GM12865 (cell line): ENCODE measurements around the gene VKORC1L1.

Experiments used
- DNase-seq: peaks from one replicate; pipeline ENCODE4 v3.0.0; 2010; ENCODE audit warnings: low read depth
- H3K4me3 ChIP-seq: 2 replicates; pipeline ENCODE4 v1.5.1; 2011; ENCODE audit warnings: mild to moderate bottlenecking, low read depth, low read length, control low read depth
- TF ChIP-seq, protein P1 (sequence below): IDR thresholded peaks from 2 replicates; pipeline ENCODE4 v1.5.1; 2011; ENCODE audit warnings: low read length, control low read depth, low read depth, inconsistent platforms; ENCODE audit not compliant: insufficient read depth; ENCODE audit errors: missing control alignments

Gene VKORC1L1

GRCh38 chr7:65967361-65968155 is 94.7 kb downstream of the VKORC1L1 start:
- H3K4me3 ChIP-seq, result no peak overlapping the region
- no peak for DNase-seq
- TF ChIP-seq, protein P1, sequence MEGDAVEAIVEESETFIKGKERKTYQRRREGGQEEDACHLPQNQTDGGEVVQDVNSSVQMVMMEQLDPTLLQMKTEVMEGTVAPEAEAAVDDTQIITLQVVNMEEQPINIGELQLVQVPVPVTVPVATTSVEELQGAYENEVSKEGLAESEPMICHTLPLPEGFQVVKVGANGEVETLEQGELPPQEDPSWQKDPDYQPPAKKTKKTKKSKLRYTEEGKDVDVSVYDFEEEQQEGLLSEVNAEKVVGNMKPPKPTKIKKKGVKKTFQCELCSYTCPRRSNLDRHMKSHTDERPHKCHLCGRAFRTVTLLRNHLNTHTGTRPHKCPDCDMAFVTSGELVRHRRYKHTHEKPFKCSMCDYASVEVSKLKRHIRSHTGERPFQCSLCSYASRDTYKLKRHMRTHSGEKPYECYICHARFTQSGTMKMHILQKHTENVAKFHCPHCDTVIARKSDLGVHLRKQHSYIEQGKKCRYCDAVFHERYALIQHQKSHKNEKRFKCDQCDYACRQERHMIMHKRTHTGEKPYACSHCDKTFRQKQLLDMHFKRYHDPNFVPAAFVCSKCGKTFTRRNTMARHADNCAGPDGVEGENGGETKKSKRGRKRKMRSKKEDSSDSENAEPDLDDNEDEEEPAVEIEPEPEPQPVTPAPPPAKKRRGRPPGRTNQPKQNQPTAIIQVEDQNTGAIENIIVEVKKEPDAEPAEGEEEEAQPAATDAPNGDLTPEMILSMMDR, result no peak

DNA sequence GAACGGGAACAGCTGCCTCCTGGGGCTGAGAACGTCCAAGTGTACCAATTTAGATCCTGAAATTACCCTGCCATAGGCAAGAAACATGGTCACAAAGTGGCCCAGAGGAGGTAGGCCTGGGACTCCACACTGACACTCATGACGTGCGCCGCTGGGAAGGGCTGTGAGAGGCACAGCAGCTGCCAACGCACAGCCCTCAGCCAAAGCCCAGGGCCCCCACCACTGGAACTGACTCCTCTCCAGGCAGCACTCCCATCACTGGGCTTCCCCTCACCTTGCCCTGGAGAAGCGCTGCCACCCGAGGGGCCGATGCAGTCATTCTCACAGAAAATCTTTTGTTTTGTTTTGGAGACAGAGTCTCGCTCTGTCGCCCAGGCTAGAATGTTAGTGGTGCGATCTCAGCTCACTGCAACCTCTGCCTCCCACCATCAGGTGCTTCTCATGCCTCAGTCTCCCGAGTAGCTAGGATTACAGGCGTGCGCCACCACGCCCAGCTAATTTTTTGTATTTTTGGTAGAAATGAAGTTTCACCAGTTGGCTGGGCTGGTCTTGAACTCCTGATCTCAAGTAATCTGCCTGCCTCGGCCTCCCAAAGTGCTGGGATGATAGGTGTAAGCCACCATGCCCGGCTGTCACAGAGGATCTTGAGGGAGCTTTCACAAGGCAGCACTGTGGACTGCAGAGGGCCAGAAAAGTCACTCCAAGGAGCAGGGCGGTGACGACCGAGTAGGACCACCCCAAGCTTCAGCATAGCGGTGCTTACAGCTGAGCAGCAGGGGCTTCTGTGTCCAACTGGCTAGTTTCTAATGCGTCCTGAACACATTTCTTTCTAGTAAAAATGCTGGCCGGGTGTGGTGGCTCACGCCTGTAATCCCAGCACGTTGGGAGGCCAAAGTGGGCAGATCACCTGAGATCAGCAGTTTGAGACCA is 95.6 kb downstream of the VKORC1L1 start:
- DNase-seq, result no peak
- TF ChIP-seq, protein P1, result no peak
- no peak overlapping the region for H3K4me3 ChIP-seq

GRCh38 chr7:65971021-65971420 is 98.1 kb downstream of the VKORC1L1 start:
- DNase-seq, result no peak
- H3K4me3 ChIP-seq, result no peak overlapping the region
- TF ChIP-seq, protein P1, result no peak

DNA sequence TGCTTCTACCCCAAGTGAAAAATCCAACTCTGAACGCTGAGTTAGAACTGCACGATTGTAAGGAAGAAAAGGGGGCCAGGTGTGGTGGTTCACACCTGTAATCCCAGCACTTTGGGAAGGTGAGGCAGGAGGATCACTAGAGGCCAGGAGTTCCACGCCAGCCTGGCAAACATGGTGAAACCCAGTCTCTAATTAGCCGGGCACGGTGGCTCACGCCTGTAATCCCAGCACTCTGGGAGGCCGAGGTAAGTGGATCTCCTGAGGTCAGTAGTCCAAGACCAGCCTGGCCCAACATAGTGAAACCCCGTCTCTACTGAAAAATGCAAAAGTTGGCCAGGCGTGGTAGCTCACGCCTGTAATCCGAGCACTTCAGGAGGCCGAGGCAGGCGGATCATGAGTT is 100.1 kb downstream of the VKORC1L1 start:
- TF ChIP-seq, protein P1, result no peak
- DNase-seq, result no peak
- H3K4me3 ChIP-seq, result no peak overlapping the region

GRCh38 chr7:65974191-65974801 is 101.4 kb downstream of the VKORC1L1 start:
- no peak overlapping the region for H3K4me3 ChIP-seq
- no peak for DNase-seq
- TF ChIP-seq, protein P1, result no peak

DNA sequence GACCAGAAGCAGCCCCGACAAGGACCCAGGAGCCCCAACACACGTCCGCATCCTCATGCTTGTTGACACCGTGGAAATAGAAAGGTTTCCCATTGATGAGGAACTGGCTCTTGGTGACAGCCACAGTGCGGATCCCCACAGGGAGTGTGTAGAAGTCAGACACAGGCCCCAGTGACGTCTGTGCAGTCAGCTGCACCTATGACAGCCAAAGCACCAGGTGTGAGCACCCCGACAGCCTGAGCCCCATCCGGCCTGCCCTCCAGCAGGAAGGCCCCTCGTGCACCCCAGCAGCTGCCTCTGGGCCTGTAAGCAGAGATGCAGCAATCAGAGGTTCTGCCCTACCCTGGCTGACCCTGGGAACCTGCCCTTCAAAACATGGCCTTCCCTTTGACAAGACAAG is 102.0 kb downstream of the VKORC1L1 start:
- DNase-seq, result no peak
- no peak overlapping the region for H3K4me3 ChIP-seq
- TF ChIP-seq, protein P1, result no peak
